ENCODE data around the gene XIRP2. TPM values are rescaled to one million over a fixed set of nuclear protein-coding genes. Genes with fewer than 3 reads are reported as not detected.
A peak's percentile ranks its signal among the peaks of the same experiment; 100 is the strongest.

XIRP2 gene
- total and polyA plus RNA-seq, 5 donors from 2014 or later: 0.15 TPM; not detected in 4

- Histone ChIP-seq H3K27ac (ENCODE audit: insufficient read depth, low read length, poor library complexity, severe bottlenecking) (no peak overlapping the region), H3K27me3 (ENCODE audit: control insufficient read depth, insufficient read depth, low read length) (no peaks in the 10 kb centered on the region), H3K4me3 (ENCODE audit: low read depth, low read length) (no peak overlapping the region), H3K4me1 (ENCODE audit: control insufficient read depth, insufficient read depth, low read length, poor library complexity, severe bottlenecking) (no peaks in the 10 kb centered on the region), H3K9me3 (ENCODE audit: control insufficient read depth in 2 of 2, low read length in 2 of 2) (no peaks in the 10 kb centered on the region), H3K36me3 (ENCODE audit: control insufficient read depth, insufficient read depth, low read length) (no peaks in the 10 kb centered on the region)
- H3K9me3 Mint-ChIP-seq: peaks cover 0 to 9% (median 1%) of the 10 kb centered on the region in 7 donors
- no peaks in the 10 kb centered on the region for H3K4me1 Mint-ChIP-seq
- H3K36me3 Mint-ChIP-seq: no peaks in the 10 kb centered on the region
- no peaks in the 10 kb centered on the region for H3K27me3 Mint-ChIP-seq
- H3K4me3 Mint-ChIP-seq: no peak overlapping the region
- no peak overlapping the region for H3K27ac Mint-ChIP-seq
- ATAC-seq (ENCODE audit: low read depth in 2 of 2): no peak
- DNase-seq: no peak
Measured at GRCh38 chr2:167279810-167280209, 391.5 kb downstream of the XIRP2 start.

GRCh38 chr2:167287212-167287611 lies 398.9 kb downstream of the XIRP2 start:
- H3K4me1 ChIP-seq (ENCODE audit: control insufficient read depth, insufficient read depth, low read length, poor library complexity, severe bottlenecking): no peaks in the 10 kb centered on the region
- no peak overlapping the region for H3K4me3 ChIP-seq (ENCODE audit: low read depth, low read length)
- H3K27ac Mint-ChIP-seq: no peak overlapping the region
- H3K36me3 Mint-ChIP-seq: no peaks in the 10 kb centered on the region
- no peak for ATAC-seq (ENCODE audit: low read depth in 2 of 2)
- peaks cover 0 to 6% (median 2%) of the 10 kb centered on the region in 7 donors for H3K9me3 Mint-ChIP-seq
- no peaks in the 10 kb centered on the region for H3K36me3 ChIP-seq (ENCODE audit: control insufficient read depth, insufficient read depth, low read length)
- no peak for DNase-seq
- H3K27ac ChIP-seq (ENCODE audit: insufficient read depth, low read length, poor library complexity, severe bottlenecking): no peak overlapping the region
- H3K27me3 Mint-ChIP-seq: peaks cover 23% of the 10 kb centered on the region
- peaks cover 4% of the 10 kb centered on the region for H3K27me3 ChIP-seq (ENCODE audit: control insufficient read depth, insufficient read depth, low read length)
- H3K4me1 Mint-ChIP-seq: peaks cover 0 to 9% (median under 1%) of the 10 kb centered on the region in 4 donors
- no peak overlapping the region for H3K4me3 Mint-ChIP-seq
- H3K9me3 ChIP-seq (ENCODE audit: control insufficient read depth in 2 of 2, low read length in 2 of 2): no peaks in the 10 kb centered on the region

- DNase-seq: no peak
- no peak overlapping the region for H3K4me3 Mint-ChIP-seq
Measured at GRCh38 chr2:167289651-167290410, 401.6 kb downstream of the XIRP2 start.

DNA sequence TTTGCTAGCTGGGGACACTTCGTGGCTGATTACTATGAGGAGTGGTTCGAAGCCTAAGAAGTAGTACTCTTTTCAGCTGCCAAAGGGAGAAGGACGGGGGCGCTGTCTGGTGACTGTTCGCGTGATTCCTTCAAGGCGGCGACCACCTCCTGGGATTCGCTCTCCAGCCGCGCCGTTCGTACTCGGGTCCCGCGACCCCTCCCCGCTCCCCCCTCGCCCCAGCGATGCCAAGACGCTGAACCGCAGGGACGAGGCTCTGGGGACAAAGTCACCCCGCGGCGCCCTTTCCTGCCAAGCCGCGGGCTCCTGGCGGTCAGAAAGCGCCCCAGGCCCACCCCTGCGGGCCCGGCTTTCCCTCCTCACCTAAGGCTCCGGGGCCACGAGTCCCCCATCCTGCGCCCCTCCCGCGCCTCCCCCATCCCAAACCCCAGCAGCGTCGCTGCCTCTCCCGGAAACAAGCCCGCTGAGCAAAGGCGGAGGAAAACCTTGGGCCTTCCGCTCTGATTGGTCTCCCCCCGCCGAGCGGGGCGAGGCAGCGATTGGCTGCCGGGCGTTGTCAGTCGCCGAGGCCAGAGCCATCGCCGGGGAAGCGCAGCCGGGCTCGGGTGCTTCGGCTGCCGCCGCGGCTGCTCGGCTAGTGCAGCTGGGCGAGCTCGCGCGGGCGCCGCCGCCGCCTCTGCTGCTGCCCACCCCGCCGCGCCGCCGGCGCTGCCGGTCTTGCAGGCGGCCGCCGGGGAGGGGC lies 404.3 kb downstream of the XIRP2 start, which contains the start of gene B3GALT1:
B3GALT1 (plus strand) TSS at position 572 of the 742 bp plus-strand sequence.
- Mint-ChIP-seq H3K4me1 (peaks cover 5 to 21% (median 13%) of the 10 kb centered on the region in 4 donors), H3K27me3 (peaks cover 50% of the 10 kb centered on the region), H3K36me3 (no peaks in the 10 kb centered on the region), H3K27ac (peak within 1 kb of the TSS in 1 of 3 donors; percentile 84), H3K4me3 (peak within 1 kb of the TSS in 3 of 4 donors; percentile 63 to 87 (median 76)), H3K9me3 (peaks cover 0 to 8% (median 0%) of the 10 kb centered on the region in 7 donors)
- peaks cover 18% of the 10 kb centered on the region for H3K27me3 ChIP-seq (ENCODE audit: control insufficient read depth, insufficient read depth, low read length)
- no peaks in the 10 kb centered on the region for H3K36me3 ChIP-seq (ENCODE audit: control insufficient read depth, insufficient read depth, low read length)
- H3K4me3 ChIP-seq (ENCODE audit: low read depth, low read length): no peak within 1 kb of the TSS
- no peak within 1 kb of the TSS for H3K27ac ChIP-seq (ENCODE audit: insufficient read depth, low read length, poor library complexity, severe bottlenecking)
- no peaks in the 10 kb centered on the region for H3K9me3 ChIP-seq (ENCODE audit: control insufficient read depth in 2 of 2, low read length in 2 of 2)
- peak in 2 of 3 donors; percentile 8 to 79 for DNase-seq
- H3K4me1 ChIP-seq (ENCODE audit: control insufficient read depth, insufficient read depth, low read length, poor library complexity, severe bottlenecking): peaks cover 11% of the 10 kb centered on the region
- peak; percentile 64 to 70 for ATAC-seq (ENCODE audit: low read depth in 2 of 2)

More at GRCh38 chr2:167289651-167290410, 401.6 kb downstream of the XIRP2 start:
- H3K27me3 Mint-ChIP-seq: peaks cover 39% of the 10 kb centered on the region
- Histone ChIP-seq H3K36me3 (ENCODE audit: control insufficient read depth, insufficient read depth, low read length) (no peaks in the 10 kb centered on the region), H3K4me3 (ENCODE audit: low read depth, low read length) (no peak overlapping the region), H3K27ac (ENCODE audit: insufficient read depth, low read length, poor library complexity, severe bottlenecking) (no peak overlapping the region), H3K4me1 (ENCODE audit: control insufficient read depth, insufficient read depth, low read length, poor library complexity, severe bottlenecking) (peaks cover 11% of the 10 kb centered on the region), H3K9me3 (ENCODE audit: control insufficient read depth in 2 of 2, low read length in 2 of 2) (no peaks in the 10 kb centered on the region), H3K27me3 (ENCODE audit: control insufficient read depth, insufficient read depth, low read length) (peaks cover 12% of the 10 kb centered on the region)
- peaks cover 0 to 6% (median 0%) of the 10 kb centered on the region in 7 donors for H3K9me3 Mint-ChIP-seq
- no peak for ATAC-seq (ENCODE audit: low read depth in 2 of 2)
- peaks cover 5 to 21% (median 11%) of the 10 kb centered on the region in 4 donors for H3K4me1 Mint-ChIP-seq
- H3K27ac Mint-ChIP-seq: no peak overlapping the region
- no peaks in the 10 kb centered on the region for H3K36me3 Mint-ChIP-seq

GRCh38 chr2:167293172-167293781 lies 405.0 kb downstream of the XIRP2 start:
- no peak overlapping the region for H3K4me3 ChIP-seq (ENCODE audit: low read depth, low read length)
- peak in 1 of 2 donors; percentile 28 for ATAC-seq (ENCODE audit: low read depth in 2 of 2)
- H3K27ac ChIP-seq (ENCODE audit: insufficient read depth, low read length, poor library complexity, severe bottlenecking): no peak overlapping the region
- no peaks in the 10 kb centered on the region for H3K9me3 ChIP-seq (ENCODE audit: control insufficient read depth in 2 of 2, low read length in 2 of 2)
- Mint-ChIP-seq H3K36me3 (no peaks in the 10 kb centered on the region), H3K9me3 (peaks cover 0 to 8% (median 0%) of the 10 kb centered on the region in 7 donors), H3K4me1 (peaks cover 5 to 21% (median 13%) of the 10 kb centered on the region in 4 donors), H3K27me3 (peaks cover 50% of the 10 kb centered on the region), H3K27ac (peak overlapping the region in 1 of 3 donors; percentile 84), H3K4me3 (peak overlapping the region in 3 of 4 donors; percentile 63 to 87 (median 76))
- H3K36me3 ChIP-seq (ENCODE audit: control insufficient read depth, insufficient read depth, low read length): no peaks in the 10 kb centered on the region
- peak in 1 of 3 donors; percentile 6 for DNase-seq
- H3K4me1 ChIP-seq (ENCODE audit: control insufficient read depth, insufficient read depth, low read length, poor library complexity, severe bottlenecking): peaks cover 11% of the 10 kb centered on the region
- H3K27me3 ChIP-seq (ENCODE audit: control insufficient read depth, insufficient read depth, low read length): peaks cover 18% of the 10 kb centered on the region

GRCh38 chr2:167293943-167294775 lies 405.9 kb downstream of the XIRP2 start:
- Mint-ChIP-seq H3K27me3 (peaks cover 50% of the 10 kb centered on the region), H3K4me1 (peaks cover 5 to 21% (median 13%) of the 10 kb centered on the region in 4 donors), H3K27ac (no peak overlapping the region), H3K9me3 (peaks cover 0 to 8% (median 0%) of the 10 kb centered on the region in 7 donors), H3K36me3 (no peaks in the 10 kb centered on the region), H3K4me3 (peak overlapping the region; percentile 32 to 84 (median 48))
- H3K9me3 ChIP-seq (ENCODE audit: control insufficient read depth in 2 of 2, low read length in 2 of 2): no peaks in the 10 kb centered on the region
- peaks cover 18% of the 10 kb centered on the region for H3K27me3 ChIP-seq (ENCODE audit: control insufficient read depth, insufficient read depth, low read length)
- peaks cover 11% of the 10 kb centered on the region for H3K4me1 ChIP-seq (ENCODE audit: control insufficient read depth, insufficient read depth, low read length, poor library complexity, severe bottlenecking)
- no peak overlapping the region for H3K27ac ChIP-seq (ENCODE audit: insufficient read depth, low read length, poor library complexity, severe bottlenecking)
- H3K36me3 ChIP-seq (ENCODE audit: control insufficient read depth, insufficient read depth, low read length): no peaks in the 10 kb centered on the region
- peak overlapping the region; percentile 15 for H3K4me3 ChIP-seq (ENCODE audit: low read depth, low read length)
- ATAC-seq (ENCODE audit: low read depth in 2 of 2) (no peak), DNase-seq (peak in 1 of 3 donors; percentile 1)

- H3K4me3 Mint-ChIP-seq: peak overlapping the region; percentile 32 to 84 (median 48)
- H3K27me3 ChIP-seq (ENCODE audit: control insufficient read depth, insufficient read depth, low read length): peaks cover 18% of the 10 kb centered on the region
- no peaks in the 10 kb centered on the region for H3K36me3 Mint-ChIP-seq
- no peaks in the 10 kb centered on the region for H3K36me3 ChIP-seq (ENCODE audit: control insufficient read depth, insufficient read depth, low read length)
- no peak overlapping the region for H3K27ac Mint-ChIP-seq
- ATAC-seq (ENCODE audit: low read depth in 2 of 2) (no peak), DNase-seq (peak in 1 of 3 donors; percentile 1)
- H3K4me1 Mint-ChIP-seq: peaks cover 5 to 21% (median 13%) of the 10 kb centered on the region in 4 donors
- no peak overlapping the region for H3K27ac ChIP-seq (ENCODE audit: insufficient read depth, low read length, poor library complexity, severe bottlenecking)
- peaks cover 50% of the 10 kb centered on the region for H3K27me3 Mint-ChIP-seq
- H3K9me3 ChIP-seq (ENCODE audit: control insufficient read depth in 2 of 2, low read length in 2 of 2): no peaks in the 10 kb centered on the region
- peak overlapping the region; percentile 15 for H3K4me3 ChIP-seq (ENCODE audit: low read depth, low read length)
- H3K4me1 ChIP-seq (ENCODE audit: control insufficient read depth, insufficient read depth, low read length, poor library complexity, severe bottlenecking): peaks cover 11% of the 10 kb centered on the region
- peaks cover 0 to 8% (median 0%) of the 10 kb centered on the region in 7 donors for H3K9me3 Mint-ChIP-seq
Measured at GRCh38 chr2:167294776-167295140, 406.5 kb downstream of the XIRP2 start.
